ENCODE results near the gene C1QTNF12.

Gene C1QTNF12

GRCh38 chr1:1241588-1242219, 4.8 kb downstream of the C1QTNF12 start:
- no peak for FAIRE-seq
- DNase-seq (ENCODE audit: low spot score) = no peak

- FAIRE-seq = no peak
These were observed 5.5 kb downstream of the C1QTNF12 start for GRCh38 chr1:1240822-1241587.

GRCh38 chr1:1240348-1240732, 6.2 kb downstream of the C1QTNF12 start:
- FAIRE-seq (no peak), DNase-seq (ENCODE audit: low spot score) (no peak)

More at GRCh38 chr1:1240822-1241587, 5.5 kb downstream of the C1QTNF12 start:
- no peak for DNase-seq (ENCODE audit: low spot score)

GRCh38 chr1:1239614-1240347, 6.7 kb downstream of the C1QTNF12 start:
- FAIRE-seq (no peak), DNase-seq (ENCODE audit: low spot score) (no peak)

- no peak for FAIRE-seq
These were observed 7.3 kb downstream of the C1QTNF12 start for GRCh38 chr1:1239227-1239613.

GRCh38 chr1:1238702-1239178, 7.8 kb downstream of the C1QTNF12 start:
- FAIRE-seq = no peak

More at GRCh38 chr1:1239227-1239613, 7.3 kb downstream of the C1QTNF12 start:
- no peak for DNase-seq (ENCODE audit: low spot score)

GRCh38 chr1:1237874-1238701, 8.4 kb downstream of the C1QTNF12 start:
- DNase-seq (ENCODE audit: low spot score) = no peak
- no peak for FAIRE-seq

More at GRCh38 chr1:1238702-1239178, 7.8 kb downstream of the C1QTNF12 start:
- DNase-seq (ENCODE audit: low spot score) = no peak

GRCh38 chr1:1236945-1237873, 9.3 kb downstream of the C1QTNF12 start:
- FAIRE-seq (no peak), DNase-seq (ENCODE audit: low spot score) (no peak)

GRCh38 chr1:1236176-1236763, 10.3 kb downstream of the C1QTNF12 start:
- DNase-seq (ENCODE audit: low spot score) = no peak
- no peak for FAIRE-seq

- no peak for DNase-seq (ENCODE audit: low spot score)
- FAIRE-seq = no peak
These were observed 11.3 kb downstream of the C1QTNF12 start for GRCh38 chr1:1235016-1235744.

GRCh38 chr1:1234180-1234808, 12.2 kb downstream of the C1QTNF12 start:
- FAIRE-seq (no peak), DNase-seq (ENCODE audit: low spot score) (no peak)

- DNase-seq (ENCODE audit: low spot score) (no peak), FAIRE-seq (no peak)
These were observed 13.0 kb downstream of the C1QTNF12 start for GRCh38 chr1:1233567-1233892.

GRCh38 chr1:1232796-1233566, 13.5 kb downstream of the C1QTNF12 start:
- FAIRE-seq = no peak
- no peak for DNase-seq (ENCODE audit: low spot score)

GRCh38 chr1:1232208-1232795, 14.2 kb downstream of the C1QTNF12 start, which contains the start of gene B3GALT6:
TSS of gene B3GALT6 (plus strand) at chr1:1232237. CDS start at chr1:1232279, 42 bp downstream.
- FAIRE-seq (no peak), DNase-seq (ENCODE audit: low spot score) (no peak)

- FAIRE-seq = no peak
These were observed 14.9 kb downstream of the C1QTNF12 start, which contains the start of gene SDF4 for GRCh38 chr1:1231400-1232207. TSS of gene SDF4 (minus strand) at chr1:1232001. CDS start at chr1:1228772, 3,229 bp downstream.

GRCh38 chr1:1230656-1231399, 15.7 kb downstream of the C1QTNF12 start:
- DNase-seq (ENCODE audit: low spot score) = peak; percentile 71
- peak; percentile 70 for FAIRE-seq

More at GRCh38 chr1:1231400-1232207, 14.9 kb downstream of the C1QTNF12 start, which contains the start of gene SDF4:
- peak; percentile 89 for DNase-seq (ENCODE audit: low spot score)
